GM19467 (cell line): ENCODE measurements around the gene RAD52.

ENCODE experiments used
- ATAC-seq: cut with Tn5 transposase; IDR thresholded peaks from one replicate; pipeline ENCODE4 v1.9.1; 2021; ENCODE audit warnings: mild to moderate bottlenecking, moderate library complexity; ENCODE audit not compliant: unreplicated experiment

RAD52 gene

DNA sequence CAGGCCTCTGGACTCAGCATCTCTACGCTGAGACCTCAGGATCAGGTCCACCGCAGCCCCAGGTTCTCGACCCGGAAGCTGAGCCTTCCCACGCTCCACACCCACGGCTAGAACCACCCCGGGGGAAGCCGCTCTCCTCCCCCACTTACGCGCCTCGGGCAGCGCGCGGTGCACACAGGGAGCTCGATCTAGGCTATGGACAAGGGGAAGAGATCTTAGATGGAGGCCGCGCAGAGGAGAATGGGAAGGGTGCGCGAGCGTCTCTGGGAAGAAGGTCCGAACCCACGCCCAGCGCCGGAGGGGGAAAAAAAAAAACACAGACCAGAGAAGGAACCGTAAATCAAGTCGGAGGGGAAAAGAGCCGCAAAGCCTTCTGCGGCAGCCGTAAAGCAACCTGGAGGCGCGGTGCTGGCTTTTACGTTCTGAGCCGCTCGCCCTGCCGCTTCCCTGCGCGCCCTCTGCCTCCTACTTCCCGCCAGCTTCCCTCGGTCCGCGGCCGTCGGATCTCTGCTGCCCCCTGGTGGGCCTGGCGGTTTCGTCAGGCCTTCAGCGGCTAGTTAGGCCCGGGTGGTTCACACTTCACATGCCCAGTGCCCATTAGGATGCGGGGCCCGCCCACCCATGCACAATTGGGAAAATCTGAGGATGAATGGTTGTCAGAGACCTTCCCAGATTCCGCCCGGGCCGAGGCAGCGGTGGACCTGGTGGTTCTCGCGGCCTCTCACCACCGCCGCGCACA is at the start of gene RAD52:
Gene RAD52, minus strand, starts transcription at position 242 of the 739 bp plus-strand sequence. CDS start 16,636 bp downstream, outside the sequence.
- peak; percentile 78 for ATAC-seq

DNA sequence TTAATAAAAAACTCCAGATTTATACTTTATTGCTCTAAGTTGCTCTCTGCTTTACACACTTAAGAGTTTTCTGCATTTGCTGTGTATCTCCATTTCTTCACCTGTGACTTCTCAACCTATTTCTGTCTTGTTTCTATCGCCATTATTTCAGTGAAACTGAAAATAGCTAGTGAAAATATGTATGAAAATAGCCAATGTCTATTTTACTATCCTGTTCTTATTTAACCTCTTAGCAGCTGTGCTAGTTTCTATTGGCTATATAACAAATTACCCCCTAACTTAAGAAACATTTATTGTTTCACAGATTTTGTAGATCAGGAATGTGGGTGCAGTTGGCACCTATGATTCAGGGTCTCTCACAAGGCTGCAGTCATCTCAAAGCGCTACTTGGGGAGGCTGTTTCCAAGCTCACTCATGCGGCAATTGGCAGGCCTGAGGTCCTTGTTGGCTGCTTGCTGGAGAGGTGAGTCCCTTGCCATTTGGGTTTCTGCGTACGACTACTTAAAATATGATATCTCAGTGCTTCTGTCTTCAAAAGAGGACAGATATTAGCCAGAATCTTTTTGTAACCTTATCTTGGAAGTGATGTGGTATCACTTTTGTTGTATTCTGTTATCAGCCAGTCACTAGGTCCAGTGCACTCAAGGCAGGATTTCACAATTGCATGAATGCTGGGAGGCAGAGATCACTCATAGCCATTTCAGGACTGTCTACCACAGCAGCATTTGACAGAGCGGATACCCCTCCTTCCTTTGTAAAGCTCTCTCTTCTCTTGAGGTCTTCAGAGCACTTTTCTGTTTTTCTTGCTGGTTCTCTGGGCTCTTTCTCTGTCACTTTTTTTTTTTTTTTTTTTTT is 48.8 kb upstream of the RAD52 start:
- ATAC-seq: no peak

DNA sequence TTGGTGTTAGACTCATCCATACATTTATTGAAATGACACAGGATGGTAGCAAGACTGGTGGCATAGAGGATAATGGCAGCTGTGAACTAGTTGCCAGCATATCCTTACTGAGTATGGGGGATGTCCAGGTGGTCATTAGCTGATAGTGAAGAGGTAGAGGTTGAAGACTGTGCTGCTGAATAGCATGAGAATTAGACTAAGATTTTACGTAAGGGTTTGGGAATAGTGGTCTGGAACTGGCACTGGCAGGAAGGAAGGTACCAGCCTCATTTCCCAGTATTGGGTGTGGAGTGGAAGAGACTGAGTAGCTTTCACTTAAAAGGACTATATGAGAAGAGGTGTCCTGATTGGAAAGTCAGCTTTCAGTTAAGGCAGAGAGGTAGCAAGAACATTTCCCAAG is 48.0 kb upstream of the RAD52 start:
- no peak for ATAC-seq

DNA sequence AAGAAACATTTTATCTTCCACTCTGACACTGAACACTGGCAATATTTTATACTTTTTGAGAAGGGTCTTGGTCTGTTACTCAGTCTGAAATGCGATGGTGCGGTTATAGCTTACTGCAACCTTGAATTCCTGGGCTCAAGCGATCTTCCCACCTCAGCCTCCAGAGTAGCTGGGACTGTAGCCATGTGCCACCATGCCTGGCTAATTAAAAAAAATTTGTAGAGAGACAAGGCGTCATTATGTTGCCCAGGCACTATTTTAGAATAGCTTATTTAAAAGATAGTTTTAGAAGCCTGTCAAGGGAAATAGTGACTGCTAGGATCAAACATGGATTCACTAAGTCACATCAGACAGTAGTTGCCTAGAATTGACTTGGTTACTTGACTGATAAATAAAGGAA is 47.4 kb upstream of the RAD52 start:
- no peak for ATAC-seq

DNA sequence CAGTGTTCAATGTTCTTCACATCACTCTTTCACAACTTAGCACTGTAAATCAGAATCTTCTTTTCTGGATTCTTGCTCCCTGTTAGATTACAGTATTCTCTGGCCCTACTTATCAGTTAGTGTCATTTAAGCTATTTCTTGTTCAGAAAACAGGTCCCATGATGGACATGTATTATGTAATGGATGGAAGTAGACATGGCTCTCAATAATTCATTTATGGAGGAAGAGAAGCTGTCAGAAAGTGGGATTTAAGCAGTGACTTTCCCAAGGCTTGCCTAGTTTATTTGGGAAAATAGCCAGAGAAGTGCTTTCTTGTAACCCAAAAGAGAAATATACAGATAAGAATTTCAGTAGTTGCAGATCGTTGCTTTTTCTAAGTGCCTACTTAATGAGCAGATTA is 43.2 kb upstream of the RAD52 start:
- no peak for ATAC-seq

DNA sequence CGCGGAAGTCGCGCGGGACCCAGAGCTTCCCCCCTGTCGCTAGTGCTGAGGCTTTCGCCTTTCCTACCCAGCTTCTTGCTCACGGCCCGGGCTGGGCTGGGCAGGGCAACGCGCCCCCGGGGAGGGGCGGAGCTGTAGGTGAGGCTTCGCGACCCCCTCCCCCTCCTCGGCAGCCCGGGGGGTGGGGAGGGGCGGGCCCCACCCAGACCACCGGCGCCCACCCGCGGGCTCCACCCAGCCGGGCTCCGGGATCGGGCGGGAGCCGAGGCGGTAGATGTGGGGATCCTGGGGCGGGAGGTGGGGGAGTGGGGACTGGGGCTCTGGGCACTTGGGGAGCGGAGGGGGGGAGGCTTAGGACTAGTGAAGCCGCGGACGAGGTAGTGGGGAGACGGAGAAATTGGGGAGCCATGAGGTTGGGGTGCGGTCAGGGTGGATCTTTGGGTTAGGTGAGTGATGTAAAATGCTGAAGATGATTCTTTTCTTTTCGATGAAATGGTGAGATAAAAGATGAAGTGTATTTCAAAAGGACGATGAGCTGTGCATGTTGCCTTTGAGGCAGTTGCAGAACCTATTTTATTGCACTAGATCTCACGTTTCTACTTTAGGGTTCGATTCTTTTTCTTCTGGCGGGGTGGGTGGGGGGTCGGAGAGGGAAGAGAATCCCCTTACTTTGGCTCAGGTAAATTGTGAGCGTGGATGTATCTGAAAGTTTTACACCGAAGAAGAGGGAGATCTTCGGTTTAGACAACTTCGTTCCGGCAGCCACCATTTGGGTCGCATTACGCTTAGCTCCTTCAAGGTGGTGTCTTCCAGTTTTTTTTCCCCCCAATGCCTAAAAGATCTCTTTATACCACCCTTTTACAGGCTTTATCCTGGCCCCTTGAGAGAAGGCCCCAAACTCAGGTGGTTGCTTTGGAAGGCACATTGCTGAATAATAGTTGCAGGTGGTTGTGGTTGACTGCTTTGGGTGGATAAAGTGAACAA is 42.1 kb upstream of the RAD52 start:
- ATAC-seq: no peak

DNA sequence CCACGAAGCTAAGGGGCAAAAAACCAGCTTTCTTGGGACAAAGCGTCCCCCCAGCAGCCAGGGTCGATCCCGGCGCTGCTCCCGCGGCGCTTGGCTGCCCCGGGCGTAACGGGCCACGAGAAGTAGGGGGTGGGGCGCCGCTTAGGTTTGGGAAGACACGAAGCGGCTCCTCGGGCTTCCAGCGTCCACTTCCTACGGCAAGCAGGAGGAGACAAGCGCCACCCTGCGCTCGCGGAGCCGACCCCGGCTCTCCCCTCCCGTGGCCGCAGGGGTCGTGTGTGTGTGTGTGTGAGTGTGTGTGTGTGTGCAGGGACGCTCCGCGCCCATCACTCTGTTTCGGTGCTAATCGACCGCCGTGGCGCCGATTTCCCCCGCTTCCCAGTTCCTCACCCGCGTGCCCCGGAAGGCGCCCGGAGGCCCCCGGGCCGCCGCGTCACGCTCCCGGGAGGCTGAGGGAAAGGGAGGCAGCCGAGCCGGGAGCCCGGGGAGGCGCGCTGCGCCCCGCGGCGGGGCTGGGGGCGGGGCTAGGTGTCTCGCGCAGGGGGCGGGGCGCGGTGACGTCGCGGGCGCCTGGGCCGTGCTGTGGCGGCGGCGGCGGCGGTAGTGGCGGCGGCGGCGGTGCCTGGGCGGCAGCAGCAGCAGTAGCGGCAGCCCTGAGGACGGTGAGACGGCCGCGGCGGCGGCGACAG is 41.3 kb upstream of the RAD52 start, which contains the start of gene ERC1:
Gene ERC1, plus strand, starts transcription at position 563 of the 689 bp plus-strand sequence. CDS start 36,681 bp downstream, outside the sequence.
- peak; percentile 74 for ATAC-seq

DNA sequence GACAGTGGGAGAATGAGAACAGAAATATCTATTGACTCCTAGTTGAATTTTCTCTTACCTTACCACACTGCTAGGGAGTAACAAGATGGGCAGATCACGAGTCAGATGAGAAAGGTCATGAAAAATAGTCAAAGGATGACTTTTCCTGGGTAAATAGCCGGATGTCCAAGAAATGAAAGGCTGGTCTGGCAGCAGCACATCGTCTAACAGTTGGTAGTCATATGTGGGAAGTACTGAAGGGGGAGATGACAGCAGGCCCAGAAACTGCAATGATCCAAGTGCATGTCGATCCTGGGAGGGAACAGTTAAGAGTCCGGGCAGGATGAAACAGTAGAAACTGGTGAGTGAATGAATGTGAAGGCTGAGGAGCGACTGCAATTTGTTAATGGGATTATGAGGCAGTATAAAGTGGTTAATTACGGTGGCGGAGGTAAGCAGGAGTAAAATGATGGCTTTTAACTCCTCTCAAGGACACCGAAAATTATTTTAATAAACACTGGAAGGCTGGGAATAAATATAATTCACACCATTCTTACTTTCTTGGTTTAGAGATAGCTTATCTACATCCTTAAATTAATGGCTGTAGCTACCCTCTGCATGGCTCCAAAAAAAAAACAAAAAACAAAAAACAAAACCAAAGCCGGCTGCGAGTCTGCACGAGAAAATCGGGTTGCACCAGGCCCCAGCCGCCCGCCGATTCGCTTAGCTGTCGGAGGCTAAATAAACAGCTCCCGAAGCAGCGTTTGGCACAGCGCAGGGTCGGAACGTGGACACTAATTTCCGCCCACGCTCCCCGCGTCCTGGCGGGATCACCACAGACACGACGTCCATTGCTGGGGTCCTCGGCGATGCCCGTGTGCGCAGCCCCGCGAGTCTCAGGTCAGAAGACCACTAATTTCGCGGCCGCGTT is 40.5 kb upstream of the RAD52 start:
- ATAC-seq: no peak

DNA sequence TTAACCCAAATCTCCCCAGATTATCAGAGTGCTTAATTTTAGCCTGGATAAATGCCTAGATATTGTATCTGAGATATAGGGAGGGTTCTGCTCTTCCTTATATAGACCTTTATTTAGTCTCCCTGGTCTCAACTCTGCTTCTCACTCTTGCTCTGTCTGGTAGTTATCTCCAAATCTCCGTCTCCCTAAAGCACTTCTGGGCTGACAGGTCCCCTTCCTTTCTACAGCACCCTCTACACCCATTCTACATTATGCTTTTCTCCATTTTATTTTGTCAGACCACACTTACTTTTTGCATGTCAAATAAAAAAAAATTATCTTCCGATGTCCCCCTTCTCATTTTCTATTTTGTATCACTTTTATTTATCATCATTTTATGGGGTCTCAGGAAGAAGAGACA is 39.6 kb upstream of the RAD52 start:
- no peak for ATAC-seq

DNA sequence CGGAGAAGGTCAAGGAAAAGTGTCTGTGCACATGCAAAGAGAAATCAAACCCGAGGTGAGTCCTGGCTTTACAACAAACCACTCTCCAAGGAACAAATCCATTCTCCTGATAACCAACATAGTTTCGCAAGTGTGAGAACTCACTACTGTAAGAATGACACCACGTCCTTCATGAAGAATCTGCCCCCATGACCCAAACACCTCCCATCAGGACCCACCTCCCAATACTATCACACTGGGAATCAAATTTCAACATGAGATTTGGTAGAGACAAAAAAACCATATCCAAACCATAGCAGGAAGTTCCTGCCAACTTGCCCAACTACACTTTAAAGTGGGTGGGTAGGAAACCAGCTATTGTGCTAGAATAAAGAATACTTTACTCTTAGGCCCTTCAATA is 39.2 kb upstream of the RAD52 start:
- no peak for ATAC-seq

DNA sequence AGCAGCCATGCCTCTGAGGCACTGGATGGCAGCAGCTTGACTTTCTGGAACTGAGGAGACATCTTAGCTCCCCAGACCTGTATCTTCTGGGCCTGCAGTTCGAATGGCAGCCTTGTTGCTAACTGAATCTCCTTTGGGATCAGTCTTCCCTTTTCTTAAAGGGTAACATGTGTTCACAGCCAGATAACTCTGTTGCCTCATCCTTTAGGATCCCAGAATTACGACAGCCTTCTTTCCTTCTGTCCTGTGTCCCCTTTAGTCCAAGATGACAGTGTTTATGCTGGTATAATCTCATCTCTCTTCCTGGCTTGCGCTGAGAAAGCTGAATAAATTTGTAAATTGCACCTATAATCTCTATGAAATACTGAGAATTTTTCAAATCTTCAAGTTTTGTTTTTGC is 32.5 kb upstream of the RAD52 start:
- ATAC-seq: no peak

DNA sequence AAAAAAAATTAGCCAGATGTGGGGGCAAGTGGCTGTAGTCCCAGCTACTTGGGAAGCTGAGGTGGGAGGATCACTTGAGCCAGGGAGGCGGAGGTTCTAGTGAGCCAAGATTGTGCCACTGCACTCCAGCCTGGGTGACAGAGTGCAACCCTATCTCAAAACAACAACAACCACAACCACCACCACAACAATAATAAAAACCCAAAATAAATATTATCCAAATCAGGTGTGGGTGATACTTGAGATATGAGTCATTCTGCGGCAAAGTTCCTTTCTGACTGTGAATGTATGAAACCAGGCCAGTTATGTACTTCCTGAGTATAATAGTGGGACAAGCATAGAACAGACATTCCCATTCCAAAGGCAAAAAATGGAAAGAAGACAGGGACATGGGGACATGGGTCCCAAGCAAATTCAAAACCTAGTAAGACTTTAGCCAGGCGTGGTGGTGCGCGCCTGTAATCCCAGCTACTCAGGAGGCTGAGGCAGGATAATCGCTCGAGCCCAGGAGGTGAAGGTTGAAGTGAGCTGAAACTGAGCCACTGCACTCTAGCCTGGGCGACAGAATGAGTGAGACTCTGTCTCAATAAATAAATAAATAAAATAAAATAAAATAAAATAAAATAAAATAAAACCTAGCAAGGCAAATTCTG is 31.8 kb upstream of the RAD52 start:
- no peak for ATAC-seq

DNA sequence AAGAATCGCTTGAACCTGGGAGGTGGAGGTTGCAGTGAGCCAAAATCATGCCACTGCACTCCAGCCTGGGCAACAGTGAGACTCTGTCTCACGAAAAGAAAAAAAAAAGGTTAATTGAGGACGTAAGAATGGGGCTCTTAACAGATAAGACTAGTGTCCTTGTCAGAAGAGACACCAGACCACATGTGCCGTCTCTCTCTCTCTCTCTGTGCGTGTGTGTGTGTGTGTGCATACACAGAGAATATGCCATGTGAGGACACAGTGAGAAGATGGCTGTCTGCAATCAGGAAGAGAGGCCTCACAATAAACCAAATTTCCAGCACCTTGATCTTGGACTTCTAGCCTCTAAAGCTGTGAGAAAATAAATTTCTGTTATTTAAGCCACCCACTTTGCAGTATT is 29.9 kb upstream of the RAD52 start:
- no peak for ATAC-seq

DNA sequence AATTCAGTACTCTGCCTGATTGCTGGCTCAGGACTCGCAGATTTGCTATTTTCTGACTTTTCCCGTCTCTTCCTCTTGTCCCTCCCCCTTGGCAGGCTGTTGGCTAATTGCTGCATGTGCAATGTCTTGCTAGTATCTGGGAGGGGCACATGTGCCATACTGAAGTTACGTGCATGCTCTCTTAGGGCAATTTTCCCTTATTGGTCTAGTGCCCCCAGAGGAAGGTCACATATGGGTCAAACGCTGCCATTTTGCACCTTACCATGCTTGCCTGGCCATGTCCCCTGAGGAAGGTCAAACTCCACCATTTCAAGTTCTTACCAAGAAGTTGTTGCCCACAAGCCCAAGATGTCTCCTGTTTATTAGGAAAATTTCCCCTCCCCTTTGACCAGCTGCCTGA is 27.7 kb upstream of the RAD52 start:
- ATAC-seq: no peak

DNA sequence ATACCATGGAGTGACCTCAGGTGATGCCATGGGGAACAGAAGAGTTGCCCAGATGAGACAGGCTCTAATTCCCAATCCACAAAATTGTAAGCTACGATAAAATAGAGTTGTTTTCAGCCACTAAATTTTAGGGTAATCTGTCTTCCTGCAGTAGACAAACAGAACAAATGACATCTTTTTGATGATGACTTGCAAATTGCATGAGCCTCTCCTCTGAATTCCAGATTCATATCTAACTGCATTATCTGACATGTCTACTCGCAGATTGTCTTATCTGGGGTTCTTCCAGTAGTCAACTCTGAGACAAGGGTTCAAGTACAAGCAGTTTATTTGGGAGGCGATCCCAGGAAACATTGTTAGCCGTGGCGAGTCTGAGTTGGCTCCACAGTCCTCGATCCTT is 27.1 kb upstream of the RAD52 start:
- ATAC-seq: no peak

DNA sequence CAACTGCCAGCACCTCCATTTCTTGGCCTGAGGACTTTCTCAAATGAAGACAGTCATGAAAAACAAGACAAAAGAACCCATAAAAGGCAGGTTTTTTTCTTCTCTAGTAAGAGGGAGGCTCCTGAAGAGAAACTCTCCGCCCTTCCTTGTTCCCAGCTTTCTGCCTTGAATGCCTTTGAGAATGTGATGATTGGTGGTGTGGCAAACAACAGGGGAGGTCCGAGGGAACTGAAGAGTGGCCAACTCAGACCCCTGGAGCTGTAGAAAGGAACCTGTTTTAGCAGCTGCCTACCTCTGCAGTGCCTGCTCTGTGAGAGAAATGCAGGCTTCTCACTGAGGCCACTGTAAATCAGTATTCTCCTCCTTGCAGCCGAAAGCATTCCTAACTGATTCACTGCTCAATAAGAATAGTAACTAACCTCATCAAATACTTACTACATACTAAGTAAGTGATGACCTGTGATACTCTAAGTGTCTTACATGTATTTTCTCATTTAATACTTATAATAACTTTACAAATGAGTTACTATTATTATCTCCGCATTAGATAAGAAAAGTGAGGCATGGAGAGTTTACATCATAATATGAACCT is 24.9 kb upstream of the RAD52 start:
- ATAC-seq: no peak

DNA sequence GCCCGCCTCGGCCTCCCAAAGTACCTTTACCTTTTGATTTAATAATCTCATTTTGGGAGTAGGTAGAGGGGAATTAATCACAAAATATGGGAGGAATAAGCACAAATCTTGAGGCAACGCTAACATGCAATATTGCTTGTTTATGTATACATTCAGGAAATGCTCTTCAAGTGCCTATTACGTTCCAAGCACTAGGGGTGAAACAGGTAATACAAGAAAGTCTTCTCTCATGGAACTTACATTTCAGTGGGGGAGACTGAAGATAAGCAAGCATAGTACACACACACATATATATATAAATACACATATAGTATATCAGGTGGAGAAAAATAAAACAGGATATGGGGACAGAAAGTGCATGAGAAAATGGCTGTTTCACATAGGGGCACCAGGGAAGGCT is 22.5 kb upstream of the RAD52 start:
- ATAC-seq: no peak

DNA sequence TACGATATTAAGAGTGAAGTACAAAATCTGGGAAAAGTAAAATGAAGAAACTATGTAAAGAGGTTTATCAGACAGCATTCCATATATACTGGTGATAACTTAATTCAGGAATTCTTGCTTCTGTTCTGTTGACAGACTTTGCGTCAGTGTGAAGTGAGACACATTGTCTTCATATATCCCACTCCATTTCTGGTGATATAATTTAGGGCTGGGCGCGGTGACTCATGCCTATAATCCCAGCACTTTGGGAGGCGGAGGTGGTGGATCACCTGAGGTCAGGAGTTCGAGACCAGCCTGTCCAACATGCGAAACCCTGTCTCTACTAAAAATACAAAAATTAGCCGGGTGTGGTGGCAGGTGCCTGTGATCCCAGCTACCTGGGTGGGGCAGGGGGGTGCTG is 20.3 kb upstream of the RAD52 start:
- ATAC-seq: no peak
